ENCODE data around the gene UNC93A.

UNC93A gene

GRCh38 chr6:167328086-167328485 is 37.0 kb downstream of the UNC93A start:
- ChIA-PET CTCF (interaction anchor here (0.6 to 1.5 kb wide), 2 partner anchors 23 to 461 kb away, joined by 4 read pairs; no protein-coding TSS in a partner anchor), POLR2A (no interaction called here)
- no peak for TF ChIP-seq L3MBTL2 (conservative IDR thresholded peaks at IDR 0.05)
- no peak for TF ChIP-seq FOXK2 (IDR thresholded peaks at IDR 0.05)
- TF ChIP-seq HDGF (IDR thresholded peaks at IDR 0.05; ENCODE audit: borderline replicate concordance) = no peak
- no peak for TF ChIP-seq SP1 (IDR thresholded peaks at IDR 0.05)
- TF ChIP-seq ZNF384 (IDR thresholded peaks at IDR 0.05) = no peak
- TF ChIP-seq FOXM1 (IDR thresholded peaks at IDR 0.05; ENCODE audit: borderline replicate concordance) = no peak
- no peak for TF ChIP-seq PKNOX1 (IDR thresholded peaks at IDR 0.05)
- DNase-seq (ENCODE audit: extremely low spot score) = no peak

GRCh38 chr6:167329014-167329413 is 37.9 kb downstream of the UNC93A start:
- TF ChIP-seq SUZ12 (IDR thresholded peaks at IDR 0.05) = no peak
- TF ChIP-seq PKNOX1 (IDR thresholded peaks at IDR 0.05) = no peak
- TF ChIP-seq ZNF384 (IDR thresholded peaks at IDR 0.05) = no peak
- TF ChIP-seq BHLHE40 (IDR thresholded peaks at IDR 0.05; ENCODE audit: borderline replicate concordance) = no peak
- TF ChIP-seq ARNT (IDR thresholded peaks at IDR 0.05) = no peak
- TF ChIP-seq L3MBTL2 (conservative IDR thresholded peaks at IDR 0.05) = no peak
- TF ChIP-seq CTBP1 (IDR thresholded peaks at IDR 0.05; ENCODE audit: borderline replicate concordance) = no peak
- TF ChIP-seq FOXK2 (IDR thresholded peaks at IDR 0.05) = no peak
- TF ChIP-seq LEF1 (IDR thresholded peaks at IDR 0.05; ENCODE audit: borderline replicate concordance) = no peak
- no peak for TF ChIP-seq SP1 (IDR thresholded peaks at IDR 0.05)
- no peak for TF ChIP-seq HDGF (IDR thresholded peaks at IDR 0.05; ENCODE audit: borderline replicate concordance)
- no peak for DNase-seq (ENCODE audit: extremely low spot score)
- ChIA-PET POLR2A (no interaction called here), CTCF (interaction anchor here (1.5 kb wide), 1 partner anchor 22 kb away, joined by 4 read pairs; no protein-coding TSS in a partner anchor)

- DNase-seq (ENCODE audit: extremely low spot score) = no peak
- POLR2A ChIA-PET = no interaction called here
- no peak for TF ChIP-seq FOXK2 (IDR thresholded peaks at IDR 0.05)
- no peak for TF ChIP-seq LEF1 (IDR thresholded peaks at IDR 0.05; ENCODE audit: borderline replicate concordance)
- TF ChIP-seq BHLHE40 (IDR thresholded peaks at IDR 0.05; ENCODE audit: borderline replicate concordance) = no peak
- no peak for TF ChIP-seq L3MBTL2 (conservative IDR thresholded peaks at IDR 0.05)
- no peak for TF ChIP-seq HDGF (IDR thresholded peaks at IDR 0.05; ENCODE audit: borderline replicate concordance)
- no peak for TF ChIP-seq TARDBP (IDR thresholded peaks at IDR 0.05)
- TF ChIP-seq PKNOX1 (IDR thresholded peaks at IDR 0.05) = no peak
- TF ChIP-seq FOXA1 (IDR thresholded peaks at IDR 0.05) = no peak
- no peak for TF ChIP-seq ELF4 (IDR thresholded peaks at IDR 0.05)
- TF ChIP-seq ARNT (IDR thresholded peaks at IDR 0.05) = no peak
- no peak for TF ChIP-seq SP1 (IDR thresholded peaks at IDR 0.05)
- no peak for TF ChIP-seq ZNF384 (IDR thresholded peaks at IDR 0.05)
- TF ChIP-seq SUZ12 (IDR thresholded peaks at IDR 0.05) = no peak
- TF ChIP-seq CTBP1 (IDR thresholded peaks at IDR 0.05; ENCODE audit: borderline replicate concordance) = no peak
- TF ChIP-seq FOXM1 (IDR thresholded peaks at IDR 0.05; ENCODE audit: borderline replicate concordance) = no peak
- no peak for TF ChIP-seq NFRKB (IDR thresholded peaks at IDR 0.05)
- CTCF ChIA-PET = interaction anchor here (1.0 kb wide), 1 partner anchor 20 kb away, joined by 5 read pairs; no protein-coding TSS in a partner anchor
Measured at GRCh38 chr6:167330750-167331149, 39.6 kb downstream of the UNC93A start.

GRCh38 chr6:167331565-167331964 is 40.5 kb downstream of the UNC93A start:
- CTCF ChIA-PET = interaction anchor here (1.0 kb wide), 1 partner anchor 20 kb away, joined by 5 read pairs; no protein-coding TSS in a partner anchor
- POLR2A ChIA-PET = no interaction called here
- TF ChIP-seq CTBP1 (IDR thresholded peaks at IDR 0.05; ENCODE audit: borderline replicate concordance) = no peak
- no peak for TF ChIP-seq ZNF384 (IDR thresholded peaks at IDR 0.05)
- DNase-seq (ENCODE audit: extremely low spot score) = no peak

- CTCF ChIA-PET = no interaction called here
- TF ChIP-seq SP1 (IDR thresholded peaks at IDR 0.05) (no peak), ZNF384 (IDR thresholded peaks at IDR 0.05) (no peak), PKNOX1 (IDR thresholded peaks at IDR 0.05) (no peak)
- DNase-seq (ENCODE audit: extremely low spot score) = no peak
- POLR2A ChIA-PET = no interaction called here
Measured at GRCh38 chr6:167336844-167337630, 45.9 kb downstream of the UNC93A start.

GRCh38 chr6:167337675-167338449 is 46.7 kb downstream of the UNC93A start:
- CTCF ChIA-PET = no interaction called here
- no peak for TF ChIP-seq HDGF (IDR thresholded peaks at IDR 0.05; ENCODE audit: borderline replicate concordance)
- peak; percentile 39; the same call in 1 of the 2 replicates for TF ChIP-seq TARDBP (IDR thresholded peaks at IDR 0.05)
- TF ChIP-seq L3MBTL2 (conservative IDR thresholded peaks at IDR 0.05) = no peak
- POLR2A ChIA-PET = no interaction called here
- no peak for DNase-seq (ENCODE audit: extremely low spot score)

All from HEK293T (cell line).